GM19372 (cell line): ENCODE results near the gene KATNIP.
"Not testable (repeated sequence)": the region's sequence is repeated elsewhere in the genome, so short reads cannot be mapped to it uniquely, and the experiment has no call there.

Experiments
- ATAC-seq: cut with Tn5 transposase; IDR thresholded peaks from one replicate; pipeline ENCODE4 v1.9.1; 2021; ENCODE audit warnings: mild to moderate bottlenecking, low read depth, moderate library complexity; ENCODE audit not compliant: unreplicated experiment

Gene KATNIP

GRCh38 chr16:27531826-27532800 is 17.8 kb upstream of the KATNIP start:
- ATAC-seq: no peak

DNA sequence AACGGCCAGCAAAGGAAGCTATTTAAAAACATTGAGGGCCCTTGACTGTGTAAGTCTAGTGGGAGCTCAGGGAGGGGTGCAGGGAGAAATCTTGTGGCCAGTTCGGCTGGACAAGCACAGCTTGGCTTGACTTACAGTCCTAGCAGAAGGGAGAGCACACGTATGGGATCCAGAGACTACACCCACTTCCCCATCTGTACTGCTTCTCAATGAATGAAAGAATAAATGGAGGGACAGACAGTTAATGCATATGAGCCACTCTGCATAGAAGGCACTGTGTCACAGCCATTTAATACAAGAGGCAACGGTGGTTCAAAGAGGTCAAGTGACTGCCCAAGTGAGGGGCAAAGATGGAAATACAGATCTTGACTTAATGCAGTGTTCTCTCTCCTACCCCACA is 15.7 kb upstream of the KATNIP start:
- no peak for ATAC-seq

GRCh38 chr16:27538528-27538927 is 11.4 kb upstream of the KATNIP start:
- no peak for ATAC-seq

GRCh38 chr16:27539120-27539519 is 10.8 kb upstream of the KATNIP start:
- no peak for ATAC-seq

- ATAC-seq: no peak
Measured at GRCh38 chr16:27539636-27540035, 10.3 kb upstream of the KATNIP start.

- ATAC-seq: no peak
Measured at GRCh38 chr16:27543801-27544200, 6.1 kb upstream of the KATNIP start.

- ATAC-seq: no peak
Measured at GRCh38 chr16:27544671-27545070, 5.3 kb upstream of the KATNIP start.

DNA sequence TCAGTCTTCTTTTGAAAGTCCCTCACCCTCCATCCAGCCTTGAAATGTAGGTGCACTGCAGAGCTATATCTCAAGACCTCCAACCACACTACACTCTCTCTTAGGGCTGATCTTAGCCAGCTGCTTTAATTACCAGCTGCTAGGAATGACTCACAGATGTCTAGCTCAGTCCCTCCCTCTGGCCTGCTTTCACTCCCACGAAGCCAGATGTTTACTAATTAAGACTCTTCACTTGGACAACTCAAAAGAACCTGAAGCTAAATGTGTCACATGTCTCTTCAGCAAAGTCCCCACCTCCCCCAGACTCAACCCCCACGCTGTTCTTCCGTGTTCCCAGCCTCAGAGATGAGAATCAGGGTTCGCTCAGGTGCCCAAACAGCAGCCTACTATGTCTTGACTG is 2.8 kb upstream of the KATNIP start:
- no peak for ATAC-seq

- no peak for ATAC-seq
Measured at GRCh38 chr16:27547851-27548250, 2.1 kb upstream of the KATNIP start.

GRCh38 chr16:27549464-27549745 is 539 bp upstream of the KATNIP start:
- ATAC-seq: peak; percentile 31

- ATAC-seq: no peak
Measured at GRCh38 chr16:27550582-27550920, 607 bp downstream of the KATNIP start.

DNA sequence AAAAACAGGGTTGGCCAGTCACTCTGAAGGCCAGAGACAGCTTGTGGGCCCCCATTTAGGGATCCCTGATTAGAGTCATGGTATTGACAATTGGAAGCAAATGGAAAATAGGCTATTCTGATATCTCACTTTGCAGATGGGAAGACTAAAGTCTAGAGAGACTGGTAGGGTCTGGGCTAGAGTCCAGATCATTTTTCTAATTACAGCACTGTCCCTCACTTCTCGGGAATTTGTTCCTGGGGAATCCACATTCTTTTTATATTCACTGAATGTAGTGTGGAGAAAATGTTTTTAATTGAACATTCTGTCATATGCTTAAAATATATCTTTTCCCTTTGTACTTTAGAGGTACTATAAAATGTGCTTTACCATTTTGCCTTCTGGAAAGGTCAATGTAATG is 1.1 kb downstream of the KATNIP start:
- no peak for ATAC-seq

- ATAC-seq: no peak
Measured at GRCh38 chr16:27556471-27556870, 6.5 kb downstream of the KATNIP start.

DNA sequence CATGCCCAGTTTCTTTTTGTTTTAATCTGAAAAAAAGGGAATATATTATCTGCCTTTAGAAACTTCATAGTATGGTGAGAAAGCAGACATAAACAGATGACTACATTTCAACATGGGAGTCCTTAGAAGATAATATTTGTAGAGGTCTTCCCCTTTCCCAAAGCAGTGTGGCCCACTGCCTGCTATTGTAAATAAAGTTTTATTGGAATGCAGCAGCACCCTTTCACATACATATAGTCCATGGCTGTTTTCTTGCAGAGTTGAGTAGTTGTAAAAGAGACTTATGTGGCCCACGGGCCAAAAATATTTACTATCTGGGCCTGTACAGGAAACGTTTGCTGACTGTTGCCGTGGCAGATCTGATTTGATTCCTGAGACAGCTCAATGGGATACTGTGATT is 8.5 kb downstream of the KATNIP start:
- ATAC-seq: no peak

- no peak for ATAC-seq
Measured at GRCh38 chr16:27558932-27559331, 9.0 kb downstream of the KATNIP start.

GRCh38 chr16:27561216-27561615 is 11.3 kb downstream of the KATNIP start:
- ATAC-seq: no peak

DNA sequence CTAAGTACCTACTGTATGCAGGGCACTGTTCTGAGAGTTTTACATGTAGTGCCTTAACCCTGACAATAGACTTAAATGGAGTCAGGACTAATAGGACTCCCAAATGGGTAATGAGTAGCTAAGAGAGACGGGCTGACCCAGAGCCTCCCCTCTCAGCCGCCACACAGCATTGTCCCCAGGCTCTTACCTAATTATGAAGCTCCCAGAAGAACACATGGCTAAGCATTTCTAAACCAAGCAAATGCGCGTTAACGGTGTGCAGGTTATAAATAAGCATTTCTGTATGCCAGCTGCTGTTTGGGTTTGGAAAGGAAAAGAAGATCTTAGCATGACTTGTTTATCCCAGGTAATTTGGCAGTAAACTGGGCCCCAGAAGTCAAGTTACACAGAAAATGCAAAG is 14.3 kb downstream of the KATNIP start:
- no peak for ATAC-seq

GRCh38 chr16:27566417-27566816 is 16.5 kb downstream of the KATNIP start:
- ATAC-seq: no peak

DNA sequence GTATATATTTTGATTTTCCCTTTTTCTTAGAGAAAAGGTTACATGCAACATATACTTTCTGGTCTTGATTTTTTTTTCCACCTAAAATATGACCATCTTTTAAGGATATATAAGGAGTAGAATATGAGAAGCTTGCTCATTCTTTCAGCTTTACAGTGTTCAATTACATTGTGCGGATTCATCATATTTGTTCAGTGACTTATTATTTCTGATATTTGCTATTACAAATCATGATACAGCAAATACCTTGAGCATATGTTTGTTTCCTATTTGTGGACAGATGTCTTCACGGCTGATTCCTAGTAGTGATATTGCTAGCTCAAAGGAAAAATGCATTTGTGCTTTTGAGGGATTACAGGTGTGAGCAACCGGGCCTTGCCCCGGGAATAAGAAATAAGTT is 18.1 kb downstream of the KATNIP start:
- ATAC-seq: no peak

- ATAC-seq: not testable (repeated sequence)
Measured at GRCh38 chr16:27570986-27571385, 21.0 kb downstream of the KATNIP start.

GRCh38 chr16:27571433-27572326 is 21.7 kb downstream of the KATNIP start:
- ATAC-seq: no peak

DNA sequence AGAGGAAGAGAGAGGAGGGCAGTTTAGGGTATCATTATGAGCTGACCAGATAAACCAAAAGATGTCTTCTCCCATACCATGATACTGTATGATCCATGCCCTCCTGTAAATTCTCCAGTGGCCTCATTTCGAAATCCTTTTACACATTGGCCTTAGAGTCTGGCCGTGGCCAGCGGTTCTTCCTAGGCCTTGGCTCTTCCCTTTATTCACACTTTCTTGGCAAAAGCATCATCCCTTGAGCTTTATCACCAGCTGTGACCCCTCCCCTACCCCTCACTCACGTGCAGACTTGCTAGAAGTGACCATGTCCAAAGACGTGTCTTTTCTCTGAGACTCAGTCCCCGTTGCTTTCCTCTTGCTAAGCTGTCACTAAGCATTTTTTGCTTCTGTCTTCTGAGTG is 22.8 kb downstream of the KATNIP start:
- ATAC-seq: no peak
